IMR-90 (cell line): ENCODE results near the gene RTL9. TPM values are rescaled to one million over a fixed set of nuclear protein-coding genes. Genes with fewer than 3 reads are reported as not detected.

ENCODE experiments used
- ATAC-seq: fragments of 200-7000 bp; cut with Tn5 transposase; 2 replicates; pipeline ENCODE4 v1.9.1; 2020; ENCODE audit warnings: low read depth, mild to moderate bottlenecking, moderate library complexity
- BruUV-seq: library from RNA; stranded (reverse); fragments of 400-500 nt; replicated peaks from 2 replicates; lab custom pipeline; 2021; lab: Mats Ljungman, UMichigan
- CTCF ChIA-PET: fragments of 300-600 bp; formaldehyde crosslinking; extraction: SDS; loops from one replicate; lab custom pipeline; 2021; ENCODE audit warnings: antibody characterized with exemption; lab: Yijun Ruan, JAX
- POLR2A ChIA-PET: fragments of 300-600 bp; sonication (Branson Sonifier 250); formaldehyde crosslinking; loops from one replicate; lab custom pipeline; 2022; ENCODE audit warnings: antibody characterized with exemption; ENCODE audit not compliant: unreplicated experiment; lab: Charles Lee
- DNase-seq: peaks from one replicate; pipeline ENCODE4 v3.0.0; 2013
- H2AFZ ChIP-seq: replicated peaks from 2 replicates; pipeline ENCODE3; 2013; ENCODE audit warnings: low read length, mild to moderate bottlenecking; ENCODE audit not compliant: poor library complexity
- H2AK5ac ChIP-seq: 2 replicates; pipeline ENCODE4 v1.6.1; 2013; ENCODE audit warnings: low read depth, low read length, inconsistent platforms
- H2AK9ac ChIP-seq: replicated peaks from 2 replicates; pipeline ENCODE3; 2013; ENCODE audit warnings: mild to moderate bottlenecking, low read depth, low read length, moderate library complexity; ENCODE audit not compliant: poor library complexity
- H2BK120ac ChIP-seq: 2 replicates; pipeline ENCODE4 v1.6.1; 2013; ENCODE audit warnings: low read depth, low read length, inconsistent platforms
- H2BK15ac ChIP-seq: 3 replicates; pipeline ENCODE4 v1.6.1; 2013; ENCODE audit warnings: low read depth, low read length, inconsistent platforms
- H2BK20ac ChIP-seq: 2 replicates; pipeline ENCODE4 v1.6.1; 2013; ENCODE audit warnings: low read depth, mild to moderate bottlenecking, inconsistent platforms, low read length, moderate library complexity
- H2BK5ac ChIP-seq: 2 replicates; pipeline ENCODE4 v1.6.1; 2013; ENCODE audit warnings: mild to moderate bottlenecking, low read depth, low read length, inconsistent platforms; ENCODE audit not compliant: poor library complexity, severe bottlenecking
- H3K14ac ChIP-seq: replicated peaks from 2 replicates; pipeline ENCODE4 v1.6.1; 2013; ENCODE audit warnings: low read depth, low read length, inconsistent platforms
- H3K18ac ChIP-seq: 2 replicates; pipeline ENCODE4 v1.6.1; 2013; ENCODE audit warnings: low read depth, low read length, control low read depth
- H3K23ac ChIP-seq: 2 replicates; pipeline ENCODE4 v1.6.1; 2013; ENCODE audit warnings: low read depth, low read length, inconsistent platforms
- H3K27ac ChIP-seq: 2 replicates; pipeline ENCODE4 v1.5.1; 2013; ENCODE audit warnings: mild to moderate bottlenecking, control low read depth, low read length; ENCODE audit not compliant: insufficient read depth
- H3K27me3 ChIP-seq: 2 replicates; pipeline ENCODE4 v1.6.1; 2013; ENCODE audit warnings: low read length; ENCODE audit not compliant: control insufficient read depth, insufficient read depth
- H3K36me3 ChIP-seq: 2 replicates; pipeline ENCODE4 v1.6.1; 2013; ENCODE audit warnings: low read length, mixed read lengths; ENCODE audit not compliant: control insufficient read depth, insufficient read depth
- H3K4ac ChIP-seq: 2 replicates; pipeline ENCODE4 v1.6.1; 2013; ENCODE audit warnings: low read depth, low read length, inconsistent platforms
- H3K4me1 ChIP-seq: 2 replicates; pipeline ENCODE4 v1.6.1; 2013; ENCODE audit warnings: low read length, mixed read lengths; ENCODE audit not compliant: control insufficient read depth, insufficient read depth
- H3K4me2 ChIP-seq: 2 replicates; pipeline ENCODE4 v1.6.1; 2013; ENCODE audit warnings: low read depth, mild to moderate bottlenecking, control low read depth, low read length, moderate library complexity
- H3K4me3 ChIP-seq: 2 replicates; pipeline ENCODE4 v1.5.1; 2013; ENCODE audit warnings: low read depth, mild to moderate bottlenecking, control low read depth, low read length, moderate library complexity; ENCODE audit not compliant: insufficient read depth
- H3K56ac ChIP-seq: 2 replicates; pipeline ENCODE4 v1.6.1; 2013; ENCODE audit warnings: low read length, inconsistent platforms; ENCODE audit not compliant: insufficient read depth; ENCODE audit errors: extremely low read depth
- H3K79me1 ChIP-seq, 2 experiments: 2 replicates each; pipeline ENCODE4 v1.6.1; 2013; ENCODE audit warnings: low read length in 2 of 2, inconsistent platforms in 1 of 2, low read depth in 1 of 2
- H3K9ac ChIP-seq: 2 replicates; pipeline ENCODE4 v1.6.1; 2013; ENCODE audit warnings: low read depth, low read length, control low read depth
- H3K9me1 ChIP-seq: 2 replicates; pipeline ENCODE4 v1.6.1; 2013; ENCODE audit warnings: low read length, inconsistent platforms; ENCODE audit not compliant: insufficient read depth
- H3K9me3 ChIP-seq: 2 replicates; pipeline ENCODE4 v1.6.1; 2013; ENCODE audit warnings: low read length; ENCODE audit not compliant: control insufficient read depth, insufficient read depth
- H4K20me1 ChIP-seq: 2 replicates; pipeline ENCODE4 v1.6.1; 2013; ENCODE audit warnings: low read length, inconsistent platforms; ENCODE audit not compliant: insufficient read depth
- H4K5ac ChIP-seq: 2 replicates; pipeline ENCODE4 v1.6.1; 2013; ENCODE audit warnings: mild to moderate bottlenecking, low read depth, low read length, control low read depth
- H4K8ac ChIP-seq, 2 experiments: 2 replicates each; pipeline ENCODE4 v1.6.1; 2013; ENCODE audit warnings: low read depth in 2 of 2, low read length in 2 of 2, control low read depth in 1 of 2, inconsistent platforms in 1 of 2
- H4K91ac ChIP-seq: 2 replicates; pipeline ENCODE4 v1.6.1; 2013; ENCODE audit warnings: low read depth, low read length, inconsistent platforms; ENCODE audit not compliant: insufficient read depth
- BHLHE40 ChIP-seq: fragments of 150-350 bp; IDR thresholded peaks from 2 replicates; pipeline ENCODE4 v1.6.1; 2016; ENCODE audit warnings: mild to moderate bottlenecking, low read depth, low read length
- CHD1 ChIP-seq: IDR thresholded peaks from 2 replicates; pipeline ENCODE4 v1.6.1; 2012; ENCODE audit warnings: low read depth, low read length, improper control_type of control experiment
- FOS ChIP-seq: fragments of 150-350 bp; IDR thresholded peaks from 2 replicates; pipeline ENCODE4 v1.6.1; 2016; ENCODE audit warnings: low read depth, low read length
- MAFK ChIP-seq: IDR thresholded peaks from 2 replicates; pipeline ENCODE4 v1.6.1; 2012; ENCODE audit warnings: low read depth, low read length, improper control_type of control experiment
- MAZ ChIP-seq: IDR thresholded peaks from 2 replicates; pipeline ENCODE4 v1.6.1; 2012; ENCODE audit warnings: low read depth, mild to moderate bottlenecking, low read length, improper control_type of control experiment, moderate library complexity, borderline replicate concordance
- MXI1 ChIP-seq: IDR thresholded peaks from 2 replicates; pipeline ENCODE4 v1.6.1; 2012; ENCODE audit warnings: low read depth, mild to moderate bottlenecking, low read length, moderate library complexity, borderline replicate concordance
- NFE2L2 ChIP-seq: fragments of 150-350 bp; IDR thresholded peaks from 2 replicates; pipeline ENCODE4 v1.6.1; 2016; ENCODE audit warnings: low read depth, mild to moderate bottlenecking, low read length
- POLR2A ChIP-seq: IDR thresholded peaks from 2 replicates; pipeline ENCODE4 v1.6.1; 2012; ENCODE audit warnings: mild to moderate bottlenecking, low read depth, low read length
- RAD21 ChIP-seq: IDR thresholded peaks from 2 replicates; pipeline ENCODE4 v1.6.1; 2012; ENCODE audit warnings: low read length, improper control_type of control experiment
- RCOR1 ChIP-seq: IDR thresholded peaks from 2 replicates; pipeline ENCODE4 v1.6.1; 2012; ENCODE audit warnings: mild to moderate bottlenecking, low read length, improper control_type of control experiment; ENCODE audit not compliant: insufficient replicate concordance
- RFX5 ChIP-seq: IDR thresholded peaks from 2 replicates; pipeline ENCODE4 v1.8.0; 2012; ENCODE audit warnings: low read depth, mild to moderate bottlenecking, low read length, moderate library complexity
- SMC3 ChIP-seq: fragments of 150-350 bp; IDR thresholded peaks from 2 replicates; pipeline ENCODE4 v1.6.1; 2016; ENCODE audit warnings: low read depth, mild to moderate bottlenecking, antibody characterized with exemption, low read length, moderate library complexity
- WGBS, 2 experiments: methylation state at CpG; one replicate each; pipeline versions ENCODE4 v1.1.5 to v1.1.7; 2013; ENCODE audit warnings: missing lambda C conversion rate in 2 of 2; ENCODE audit not compliant: insufficient read length in 1 of 2; ENCODE audit errors: extremely low coverage in 2 of 2; 5-methylcytosine and 5-hydroxymethylcytosine counted together
- dilution Hi-C: fragments of 300-500 bp; cut with HindIII; formaldehyde crosslinking; loops from one replicate; pipeline ENCODE4 v1.14.3; 2018; ENCODE audit warnings: low sequenced_read_pairs; ENCODE audit not compliant: unreplicated experiment
- in situ Hi-C: fragments of 300-500 bp; cut with MboI; formaldehyde crosslinking; loops from 3 replicates; pipeline ENCODE4 v1.14.3; 2019; ENCODE audit warnings: low sequenced_read_pairs, inconsistent platforms, mixed read lengths
- intact Hi-C: fragments of 100-400 bp; cut with micrococcal nuclease; formaldehyde crosslinking; loops from 2 replicates; pipeline ENCODE4 v1.10.0; 2022
- polyA plus RNA-seq, 3 experiments: library from polyadenylated mRNA; depleted of rRNA; stranded (reverse); fragments of >200 nt; gene quantifications; 2 replicates each; pipeline ENCODE4 v1.2.3, GENCODE V29; 2012; ENCODE audit warnings: low replicate concordance in 1 of 3
- total RNA-seq: library from RNA; depleted of rRNA; stranded (reverse); fragments of >200 nt; gene quantifications from 2 replicates; pipeline ENCODE4 v1.2.3, GENCODE V29; 2012
- TF ChIP-seq, protein P1 (sequence below): conservative IDR thresholded peaks from 2 replicates; pipeline ENCODE4 v1.5.1; 2012; ENCODE audit warnings: mild to moderate bottlenecking, low read depth, low read length, improper control_type of control experiment
- TF ChIP-seq, protein P2 (sequence below): fragments of 150-350 bp; IDR thresholded peaks from 2 replicates; pipeline ENCODE4 v1.6.1; 2016; ENCODE audit warnings: low read depth, mild to moderate bottlenecking, low read length, moderate library complexity, borderline replicate concordance
- TF ChIP-seq, protein P3 (sequence below): fragments of 150-350 bp; IDR thresholded peaks from 2 replicates; pipeline ENCODE4 v1.6.1; 2017; ENCODE audit warnings: mild to moderate bottlenecking, antibody characterized with exemption, low read length, low read depth

Gene RTL9
- total and polyA plus RNA-seq, 2 of the 4 experiments (the other 2 are of a cell fraction): 0.26 to 0.90 TPM

DNA sequence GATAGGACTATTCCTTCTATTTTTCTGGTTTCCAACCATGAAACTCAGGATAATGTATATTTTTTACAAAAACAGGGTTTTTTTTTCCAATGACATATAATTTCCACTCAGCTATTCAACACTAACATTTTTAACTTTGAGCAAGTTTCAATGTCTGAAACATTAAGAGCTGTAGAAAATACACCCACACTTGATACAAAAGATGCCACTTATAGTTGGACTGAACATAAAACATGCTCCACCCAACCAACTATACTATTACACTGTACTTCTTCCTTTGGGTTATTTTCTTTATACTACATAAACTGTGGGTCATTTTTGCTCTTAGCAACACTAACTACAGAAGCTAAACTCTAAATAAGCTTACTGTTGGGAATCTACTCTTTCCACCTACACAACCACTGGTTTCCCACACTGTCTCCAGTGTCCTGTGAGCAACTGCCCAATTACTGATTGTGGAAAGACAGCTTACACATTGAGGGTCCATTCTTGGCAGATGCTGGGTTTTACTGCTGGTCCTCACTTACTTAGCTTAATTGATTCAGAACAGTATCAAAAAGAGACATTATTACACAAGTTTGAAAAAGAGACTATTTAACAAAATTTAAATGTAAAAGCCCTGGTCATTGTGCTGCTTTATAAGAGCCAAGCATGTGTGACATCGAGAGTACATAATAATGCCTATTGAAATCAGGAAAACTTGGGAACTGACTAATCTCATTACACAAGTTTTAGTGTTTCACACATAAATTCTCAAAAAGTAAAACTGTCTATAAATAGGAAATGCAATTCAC lies 47.0 kb upstream of the RTL9 start:
- H4K91ac ChIP-seq: no peak overlapping the region
- no peak overlapping the region for H3K9ac ChIP-seq
- no peak overlapping the region for H3K4ac ChIP-seq
- ATAC-seq: no peak
- no peak overlapping the region for H2BK15ac ChIP-seq
- no peak overlapping the region for H3K18ac ChIP-seq
- no peak for DNase-seq
- no peak overlapping the region for H2AFZ ChIP-seq
- no peaks in the 10 kb centered on the region; the same call in 1 of the 2 replicates for H3K4me1 ChIP-seq
- no peak overlapping the region for H2AK9ac ChIP-seq
- H3K36me3 ChIP-seq: no peaks in the 10 kb centered on the region
- no peak overlapping the region for H3K23ac ChIP-seq
- H2BK120ac ChIP-seq: no peak overlapping the region
- H2AK5ac ChIP-seq: no peak overlapping the region
- no TSS peak for BruUV-seq
- H3K27ac ChIP-seq: no peak overlapping the region
- peaks cover 0 to 20% of the 10 kb centered on the region in 2 experiments; a peak in 2 of 4 replicates for H3K79me1 ChIP-seq
- H3K4me3 ChIP-seq: no peak overlapping the region
- H3K4me2 ChIP-seq: no peak overlapping the region
- peaks cover 3% of the 10 kb centered on the region; the same call in 1 of the 2 replicates for H3K27me3 ChIP-seq
- H4K20me1 ChIP-seq: peaks cover 3% of the 10 kb centered on the region; the same call in 1 of the 2 replicates
- no peak overlapping the region for H2BK5ac ChIP-seq
- no peaks in the 10 kb centered on the region for H3K9me1 ChIP-seq
- no peak overlapping the region for H4K5ac ChIP-seq
- no peak overlapping the region for H4K8ac ChIP-seq
- dilution Hi-C loops: no loop called here
- POLR2A ChIA-PET: no interaction called here
- no CpG with 5 or more reads among the region's 1 CpG for WGBS, 2 experiments
- intact Hi-C loops: no loop called here
- no peak overlapping the region for H3K56ac ChIP-seq
- no peak overlapping the region for H2BK20ac ChIP-seq
- CTCF ChIA-PET: no interaction called here
- in situ Hi-C loops: no loop called here
- H3K9me3 ChIP-seq: no peaks in the 10 kb centered on the region
- H3K14ac ChIP-seq: no peak overlapping the region
- TF ChIP-seq, protein P1, sequence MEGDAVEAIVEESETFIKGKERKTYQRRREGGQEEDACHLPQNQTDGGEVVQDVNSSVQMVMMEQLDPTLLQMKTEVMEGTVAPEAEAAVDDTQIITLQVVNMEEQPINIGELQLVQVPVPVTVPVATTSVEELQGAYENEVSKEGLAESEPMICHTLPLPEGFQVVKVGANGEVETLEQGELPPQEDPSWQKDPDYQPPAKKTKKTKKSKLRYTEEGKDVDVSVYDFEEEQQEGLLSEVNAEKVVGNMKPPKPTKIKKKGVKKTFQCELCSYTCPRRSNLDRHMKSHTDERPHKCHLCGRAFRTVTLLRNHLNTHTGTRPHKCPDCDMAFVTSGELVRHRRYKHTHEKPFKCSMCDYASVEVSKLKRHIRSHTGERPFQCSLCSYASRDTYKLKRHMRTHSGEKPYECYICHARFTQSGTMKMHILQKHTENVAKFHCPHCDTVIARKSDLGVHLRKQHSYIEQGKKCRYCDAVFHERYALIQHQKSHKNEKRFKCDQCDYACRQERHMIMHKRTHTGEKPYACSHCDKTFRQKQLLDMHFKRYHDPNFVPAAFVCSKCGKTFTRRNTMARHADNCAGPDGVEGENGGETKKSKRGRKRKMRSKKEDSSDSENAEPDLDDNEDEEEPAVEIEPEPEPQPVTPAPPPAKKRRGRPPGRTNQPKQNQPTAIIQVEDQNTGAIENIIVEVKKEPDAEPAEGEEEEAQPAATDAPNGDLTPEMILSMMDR: no peak
- TF ChIP-seq POLR2A: no peak
- TF ChIP-seq, protein P2, sequence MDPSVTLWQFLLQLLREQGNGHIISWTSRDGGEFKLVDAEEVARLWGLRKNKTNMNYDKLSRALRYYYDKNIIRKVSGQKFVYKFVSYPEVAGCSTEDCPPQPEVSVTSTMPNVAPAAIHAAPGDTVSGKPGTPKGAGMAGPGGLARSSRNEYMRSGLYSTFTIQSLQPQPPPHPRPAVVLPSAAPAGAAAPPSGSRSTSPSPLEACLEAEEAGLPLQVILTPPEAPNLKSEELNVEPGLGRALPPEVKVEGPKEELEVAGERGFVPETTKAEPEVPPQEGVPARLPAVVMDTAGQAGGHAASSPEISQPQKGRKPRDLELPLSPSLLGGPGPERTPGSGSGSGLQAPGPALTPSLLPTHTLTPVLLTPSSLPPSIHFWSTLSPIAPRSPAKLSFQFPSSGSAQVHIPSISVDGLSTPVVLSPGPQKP: no peak
- no peak for TF ChIP-seq NFE2L2
- no peak for TF ChIP-seq MXI1
- TF ChIP-seq RCOR1: no peak
- no peak for TF ChIP-seq MAZ
- TF ChIP-seq FOS: no peak
- TF ChIP-seq, protein P3, sequence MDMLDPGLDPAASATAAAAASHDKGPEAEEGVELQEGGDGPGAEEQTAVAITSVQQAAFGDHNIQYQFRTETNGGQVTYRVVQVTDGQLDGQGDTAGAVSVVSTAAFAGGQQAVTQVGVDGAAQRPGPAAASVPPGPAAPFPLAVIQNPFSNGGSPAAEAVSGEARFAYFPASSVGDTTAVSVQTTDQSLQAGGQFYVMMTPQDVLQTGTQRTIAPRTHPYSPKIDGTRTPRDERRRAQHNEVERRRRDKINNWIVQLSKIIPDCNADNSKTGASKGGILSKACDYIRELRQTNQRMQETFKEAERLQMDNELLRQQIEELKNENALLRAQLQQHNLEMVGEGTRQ: no peak
- no peak for TF ChIP-seq SMC3
- TF ChIP-seq MAFK: no peak
- TF ChIP-seq BHLHE40: no peak
- TF ChIP-seq CHD1: no peak
- no peak for TF ChIP-seq RFX5
- TF ChIP-seq RAD21: no peak
